HuH-7.5 (cell line): ENCODE results near the gene EID2.

Experiments
- DNase-seq: peaks from one replicate; pipeline ENCODE4 v3.0.0; 2011; ENCODE audit warnings: low spot score

EID2 gene

GRCh38 chr19:39501340-39501739 is 38.6 kb downstream of the EID2 start:
- DNase-seq, result no peak

GRCh38 chr19:39500543-39500942 is 39.4 kb downstream of the EID2 start:
- no peak for DNase-seq

- DNase-seq, result no peak
These were observed 40.0 kb downstream of the EID2 start for GRCh38 chr19:39499932-39500331.

- no peak for DNase-seq
These were observed 40.9 kb downstream of the EID2 start, which contains the start of gene DLL3 for GRCh38 chr19:39498798-39499642. Gene DLL3, plus strand, starts transcription at chr19:39498947. Its CDS starts 28 bp downstream, at chr19:39498975.

GRCh38 chr19:39497996-39498797 is 41.8 kb downstream of the EID2 start:
- DNase-seq, result peak; percentile 77

- DNase-seq, result no peak
These were observed 42.3 kb downstream of the EID2 start for GRCh38 chr19:39497701-39497995.

- DNase-seq, result no peak
These were observed 43.9 kb downstream of the EID2 start for GRCh38 chr19:39496063-39496462.

GRCh38 chr19:39494661-39495060 is 45.3 kb downstream of the EID2 start:
- no peak for DNase-seq

GRCh38 chr19:39492788-39493187 is 47.2 kb downstream of the EID2 start:
- no peak for DNase-seq

- DNase-seq, result no peak
These were observed 47.7 kb downstream of the EID2 start for GRCh38 chr19:39492225-39492624.

GRCh38 chr19:39489756-39490155 is 50.2 kb downstream of the EID2 start:
- no peak for DNase-seq
